ENCODE results near the gene PDE11A. TPM values are rescaled to one million over a fixed set of nuclear protein-coding genes. Genes with fewer than 3 reads are reported as not detected.

The PDE11A gene
- polyA plus RNA-seq, 2 of the 4 experiments (the other 2 are of a cell fraction), result 3.6 to 5.6 TPM

DNA sequence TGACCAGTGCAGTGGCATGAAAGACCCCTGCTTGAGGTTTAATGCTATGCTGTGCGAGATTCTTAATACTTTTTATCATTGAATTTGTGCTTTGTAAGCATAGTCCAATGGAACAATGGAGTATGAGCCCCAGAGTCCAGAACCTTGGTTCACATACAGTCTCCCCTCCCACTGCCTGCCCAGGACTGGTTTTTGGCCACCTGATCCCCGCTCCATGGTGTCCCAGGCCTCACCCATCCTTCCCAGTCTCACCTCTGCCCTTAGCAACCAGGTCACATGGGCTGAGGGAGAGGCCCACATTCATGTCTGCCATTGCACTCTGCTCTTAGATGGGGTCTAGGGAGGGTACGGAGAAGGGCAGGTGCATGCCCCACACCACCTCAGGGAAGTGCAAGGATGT lies 6.3 kb downstream of the PDE11A start (continued):
- TF ChIP-seq, protein P1, sequence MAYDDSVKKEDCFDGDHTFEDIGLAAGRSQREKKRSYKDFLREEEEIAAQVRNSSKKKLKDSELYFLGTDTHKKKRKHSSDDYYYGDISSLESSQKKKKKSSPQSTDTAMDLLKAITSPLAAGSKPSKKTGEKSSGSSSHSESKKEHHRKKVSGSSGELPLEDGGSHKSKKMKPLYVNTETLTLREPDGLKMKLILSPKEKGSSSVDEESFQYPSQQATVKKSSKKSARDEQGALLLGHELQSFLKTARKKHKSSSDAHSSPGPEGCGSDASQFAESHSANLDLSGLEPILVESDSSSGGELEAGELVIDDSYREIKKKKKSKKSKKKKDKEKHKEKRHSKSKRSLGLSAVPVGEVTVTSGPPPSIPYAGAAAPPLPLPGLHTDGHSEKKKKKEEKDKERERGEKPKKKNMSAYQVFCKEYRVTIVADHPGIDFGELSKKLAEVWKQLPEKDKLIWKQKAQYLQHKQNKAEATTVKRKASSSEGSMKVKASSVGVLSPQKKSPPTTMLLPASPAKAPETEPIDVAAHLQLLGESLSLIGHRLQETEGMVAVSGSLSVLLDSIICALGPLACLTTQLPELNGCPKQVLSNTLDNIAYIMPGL (CRISPR knock-in tag; IDR thresholded peaks at IDR 0.05; ENCODE audit: borderline replicate concordance), result no peak

- POLR2A ChIA-PET, result no interaction called here
- DNase-seq (ENCODE audit: low read depth in 1 of 2, low spot score in 1 of 2), result no peak
- TF ChIP-seq TFCP2L1 (CRISPR knock-in tag; IDR thresholded peaks at IDR 0.05) (no peak), NPAS2 (CRISPR knock-in tag; IDR thresholded peaks at IDR 0.05; ENCODE audit: borderline replicate concordance) (no peak), CHD2 (IDR thresholded peaks at IDR 0.05; ENCODE audit: low read length, partially characterized antibody) (no peak), CBX2 (IDR thresholded peaks at IDR 0.05; ENCODE audit: borderline replicate concordance, low read depth) (no peak), CHD4 (IDR thresholded peaks at IDR 0.05; ENCODE audit: borderline replicate concordance) (no peak)
- TF ChIP-seq, protein P2, sequence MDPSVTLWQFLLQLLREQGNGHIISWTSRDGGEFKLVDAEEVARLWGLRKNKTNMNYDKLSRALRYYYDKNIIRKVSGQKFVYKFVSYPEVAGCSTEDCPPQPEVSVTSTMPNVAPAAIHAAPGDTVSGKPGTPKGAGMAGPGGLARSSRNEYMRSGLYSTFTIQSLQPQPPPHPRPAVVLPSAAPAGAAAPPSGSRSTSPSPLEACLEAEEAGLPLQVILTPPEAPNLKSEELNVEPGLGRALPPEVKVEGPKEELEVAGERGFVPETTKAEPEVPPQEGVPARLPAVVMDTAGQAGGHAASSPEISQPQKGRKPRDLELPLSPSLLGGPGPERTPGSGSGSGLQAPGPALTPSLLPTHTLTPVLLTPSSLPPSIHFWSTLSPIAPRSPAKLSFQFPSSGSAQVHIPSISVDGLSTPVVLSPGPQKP (IDR thresholded peaks at IDR 0.05; ENCODE audit: low read depth, low read length), result no peak
- TF ChIP-seq, protein P3, sequence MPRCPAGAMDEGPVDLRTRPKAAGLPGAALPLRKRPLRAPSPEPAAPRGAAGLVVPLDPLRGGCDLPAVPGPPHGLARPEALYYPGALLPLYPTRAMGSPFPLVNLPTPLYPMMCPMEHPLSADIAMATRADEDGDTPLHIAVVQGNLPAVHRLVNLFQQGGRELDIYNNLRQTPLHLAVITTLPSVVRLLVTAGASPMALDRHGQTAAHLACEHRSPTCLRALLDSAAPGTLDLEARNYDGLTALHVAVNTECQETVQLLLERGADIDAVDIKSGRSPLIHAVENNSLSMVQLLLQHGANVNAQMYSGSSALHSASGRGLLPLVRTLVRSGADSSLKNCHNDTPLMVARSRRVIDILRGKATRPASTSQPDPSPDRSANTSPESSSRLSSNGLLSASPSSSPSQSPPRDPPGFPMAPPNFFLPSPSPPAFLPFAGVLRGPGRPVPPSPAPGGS (IDR thresholded peaks at IDR 0.05), result no peak
- no peaks in the 10 kb centered on the region for H3K4me1 ChIP-seq
- H3K9me3 ChIP-seq, result no peaks in the 10 kb centered on the region
- no peak for ATAC-seq
- FAIRE-seq, result no peak
- H3K27ac ChIP-seq, result no peak overlapping the region
- H3K4me3 ChIP-seq, result no peak overlapping the region
- CTCF ChIA-PET, result interaction anchor here (0.9 to 1.4 kb wide), 2 partner anchors 10 to 355 kb away, joined by 3 to 4 read pairs; no protein-coding TSS in a partner anchor
- 92% methylated on average over 2 of the region's 2 CpGs for WGBS (ENCODE audit: missing lambda C conversion rate)
- H3K4me2 ChIP-seq, result no peak overlapping the region
Observed at GRCh38 chr2:178059681-178060080, 12.9 kb downstream of the PDE11A start.

DNA sequence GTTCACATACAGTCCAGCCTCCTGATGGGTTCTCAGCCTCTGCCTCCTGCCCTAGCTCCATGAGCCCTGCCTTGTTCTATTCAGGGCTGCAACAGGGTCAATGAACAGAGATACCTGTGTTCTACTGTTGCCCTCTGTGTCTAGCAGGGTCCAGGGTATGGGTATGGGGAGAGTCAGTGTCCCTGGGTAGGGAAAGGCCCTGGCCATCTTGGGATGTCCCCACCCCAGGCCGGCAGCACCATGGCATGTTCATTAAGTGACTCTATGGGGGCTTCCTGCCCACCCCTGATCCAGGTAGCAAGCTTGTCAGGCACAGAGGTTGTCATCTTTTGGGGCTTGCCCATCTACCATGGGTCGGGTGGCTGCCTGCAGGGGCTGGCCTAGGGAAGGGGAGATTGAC lies 13.5 kb downstream of the PDE11A start:
- FAIRE-seq, result no peak
- Histone ChIP-seq H3K9me3 (no peaks in the 10 kb centered on the region), H3K4me2 (no peak overlapping the region), H3K4me1 (no peaks in the 10 kb centered on the region), H3K4me3 (no peak overlapping the region), H3K27ac (no peak overlapping the region)
- WGBS (ENCODE audit: missing lambda C conversion rate), result 31% methylated on average over 2 of the region's 2 CpGs
- CTCF ChIA-PET, result interaction anchor here (0.9 to 1.4 kb wide), 2 partner anchors 10 to 356 kb away, joined by 3 to 4 read pairs; no protein-coding TSS in a partner anchor
- POLR2A ChIA-PET, result no interaction called here
- no peak for TF ChIP-seq CEBPB (IDR thresholded peaks at IDR 0.05)
- TF ChIP-seq, protein P2 (IDR thresholded peaks at IDR 0.05; ENCODE audit: low read depth, low read length), result no peak
- no peak for TF ChIP-seq RARB (CRISPR knock-in tag; IDR thresholded peaks at IDR 0.05)
- no peak for TF ChIP-seq HOXB13 (CRISPR knock-in tag; IDR thresholded peaks at IDR 0.05; ENCODE audit: low read depth)
- TF ChIP-seq PHF8 (IDR thresholded peaks at IDR 0.05; ENCODE audit: borderline replicate concordance, low read depth), result no peak
- TF ChIP-seq HEYL (CRISPR knock-in tag; IDR thresholded peaks at IDR 0.05), result no peak
- TF ChIP-seq POLR2AphosphoS2 (conservative IDR thresholded peaks at IDR 0.05; ENCODE audit: low read length), result no peak
- TF ChIP-seq, protein P4, sequence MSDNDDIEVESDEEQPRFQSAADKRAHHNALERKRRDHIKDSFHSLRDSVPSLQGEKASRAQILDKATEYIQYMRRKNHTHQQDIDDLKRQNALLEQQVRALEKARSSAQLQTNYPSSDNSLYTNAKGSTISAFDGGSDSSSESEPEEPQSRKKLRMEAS (IDR thresholded peaks at IDR 0.05), result no peak
- no peak for TF ChIP-seq CTCF (IDR thresholded peaks at IDR 0.05)
- TF ChIP-seq KDM5A (IDR thresholded peaks at IDR 0.05), result no peak
- no peak for TF ChIP-seq BHLHE40 (IDR thresholded peaks at IDR 0.05; ENCODE audit: low read depth, low read length)
- no peak for TF ChIP-seq SMC3 (IDR thresholded peaks at IDR 0.05)
- no peak for TF ChIP-seq EHF (CRISPR knock-in tag; IDR thresholded peaks at IDR 0.05)
- no peak for TF ChIP-seq ZNF302 (CRISPR knock-in tag; IDR thresholded peaks at IDR 0.05)
- no peak for TF ChIP-seq NFE2L2 (conservative IDR thresholded peaks at IDR 0.05; ENCODE audit: low read length)
- ATAC-seq, result no peak
- no peak for DNase-seq (ENCODE audit: low read depth in 1 of 2, low spot score in 1 of 2)

All from A549 (cell line).